Measurements from ENCODE around the gene PTGES2.

PTGES2 gene

GRCh38 chr9:128104171-128104618 lies 23.3 kb downstream of the PTGES2 start:
- TF ChIP-seq EZH2phosphoT487 (IDR thresholded peaks at IDR 0.05; ENCODE audit: borderline replicate concordance, low read length) = no peak
- no peak for TF ChIP-seq CTCF (IDR thresholded peaks at IDR 0.05; ENCODE audit: low read depth, low read length, poor library complexity, severe bottlenecking)
- Histone ChIP-seq H3K9me2 (replicated peaks; ENCODE audit: control insufficient read depth, low read length) (no peaks in the 10 kb centered on the region), H3K4me3 (ENCODE audit: low read length) (no peak overlapping the region), H3K27me3 (ENCODE audit: control insufficient read depth, low read length) (no peaks in the 10 kb centered on the region), H3K4me1 (ENCODE audit: control insufficient read depth, low read length) (no peaks in the 10 kb centered on the region), H3K79me2 (ENCODE audit: control insufficient read depth, low read length) (no peaks in the 10 kb centered on the region; the same call in 1 of the 2 replicates), H3K9me3 (ENCODE audit: control insufficient read depth, insufficient read depth, low read length) (no peaks in the 10 kb centered on the region), H3K36me3 (ENCODE audit: control insufficient read depth, low read length) (peaks cover 62% of the 10 kb centered on the region), H3F3A (ENCODE audit: control insufficient read depth, insufficient read depth) (0 out of 2 replicates have a peak, but pooled peaks cover 3% of the 10 kb centered on the region), H3K4me2 (ENCODE audit: low read length) (no peak overlapping the region), H3K27ac (ENCODE audit: low read depth, low read length) (no peak overlapping the region), H4K20me1 (ENCODE audit: control insufficient read depth, insufficient read depth, low read depth, low read length) (no peaks in the 10 kb centered on the region)

GRCh38 chr9:128103589-128103962 lies 24.0 kb downstream of the PTGES2 start:
- H3K27me3 ChIP-seq (ENCODE audit: control insufficient read depth, low read length) = no peaks in the 10 kb centered on the region
- H3K36me3 ChIP-seq (ENCODE audit: control insufficient read depth, low read length) = peaks cover 56% of the 10 kb centered on the region
- no peaks in the 10 kb centered on the region for H4K20me1 ChIP-seq (ENCODE audit: control insufficient read depth, insufficient read depth, low read depth, low read length)
- no peaks in the 10 kb centered on the region for H3K4me1 ChIP-seq (ENCODE audit: control insufficient read depth, low read length)
- H3K79me2 ChIP-seq (ENCODE audit: control insufficient read depth, low read length) = peaks cover 4% of the 10 kb centered on the region
- H3K9me2 ChIP-seq (replicated peaks; ENCODE audit: control insufficient read depth, low read length) = no peaks in the 10 kb centered on the region
- H3K4me2 ChIP-seq (ENCODE audit: low read length) = no peak overlapping the region
- no peaks in the 10 kb centered on the region for H3K9me3 ChIP-seq (ENCODE audit: control insufficient read depth, insufficient read depth, low read length)
- H3K27ac ChIP-seq (ENCODE audit: low read depth, low read length) = no peak overlapping the region
- TF ChIP-seq EZH2phosphoT487 (IDR thresholded peaks at IDR 0.05; ENCODE audit: borderline replicate concordance, low read length) = no peak
- TF ChIP-seq CTCF (IDR thresholded peaks at IDR 0.05; ENCODE audit: low read depth, low read length, poor library complexity, severe bottlenecking) = peak; percentile 34
- 0 out of 2 replicates have a peak, but pooled peaks cover 3% of the 10 kb centered on the region for H3F3A ChIP-seq (ENCODE audit: control insufficient read depth, insufficient read depth)
- H3K4me3 ChIP-seq (ENCODE audit: low read length) = no peak overlapping the region

- Histone ChIP-seq H3K9me3 (ENCODE audit: control insufficient read depth, insufficient read depth, low read length) (no peaks in the 10 kb centered on the region), H3K9me2 (replicated peaks; ENCODE audit: control insufficient read depth, low read length) (no peaks in the 10 kb centered on the region), H3K79me2 (ENCODE audit: control insufficient read depth, low read length) (peaks cover 8% of the 10 kb centered on the region), H3K36me3 (ENCODE audit: control insufficient read depth, low read length) (peaks cover 52% of the 10 kb centered on the region), H3K4me3 (ENCODE audit: low read length) (no peak overlapping the region), H3F3A (ENCODE audit: control insufficient read depth, insufficient read depth) (no peaks in the 10 kb centered on the region), H3K27me3 (ENCODE audit: control insufficient read depth, low read length) (no peaks in the 10 kb centered on the region), H3K4me1 (ENCODE audit: control insufficient read depth, low read length) (no peaks in the 10 kb centered on the region), H4K20me1 (ENCODE audit: control insufficient read depth, insufficient read depth, low read depth, low read length) (no peaks in the 10 kb centered on the region), H3K4me2 (ENCODE audit: low read length) (no peak overlapping the region), H3K27ac (ENCODE audit: low read depth, low read length) (no peak overlapping the region)
- TF ChIP-seq CTCF (IDR thresholded peaks at IDR 0.05; ENCODE audit: low read depth, low read length, poor library complexity, severe bottlenecking) (no peak), EZH2phosphoT487 (IDR thresholded peaks at IDR 0.05; ENCODE audit: borderline replicate concordance, low read length) (no peak)
These were observed 24.5 kb downstream of the PTGES2 start for GRCh38 chr9:128102861-128103588.
